Hepatocyte (in vitro differentiated cells): ENCODE data around the gene PMIS2.

Experiments used
- EZH2 ChIP-seq: fragments of 200-600 bp; sonication (generic); IDR thresholded peaks from 2 replicates; pipeline ENCODE4 v1.6.1; 2016; ENCODE audit warnings: antibody characterized with exemption, mild to moderate bottlenecking, borderline replicate concordance
- TF ChIP-seq, protein P1 (sequence below): fragments of 200-600 bp; sonication (generic); IDR thresholded peaks from 2 replicates; pipeline ENCODE4 v1.5.1; 2016; ENCODE audit warnings: antibody characterized with exemption, mild to moderate bottlenecking; ENCODE audit not compliant: poor library complexity

DNA sequence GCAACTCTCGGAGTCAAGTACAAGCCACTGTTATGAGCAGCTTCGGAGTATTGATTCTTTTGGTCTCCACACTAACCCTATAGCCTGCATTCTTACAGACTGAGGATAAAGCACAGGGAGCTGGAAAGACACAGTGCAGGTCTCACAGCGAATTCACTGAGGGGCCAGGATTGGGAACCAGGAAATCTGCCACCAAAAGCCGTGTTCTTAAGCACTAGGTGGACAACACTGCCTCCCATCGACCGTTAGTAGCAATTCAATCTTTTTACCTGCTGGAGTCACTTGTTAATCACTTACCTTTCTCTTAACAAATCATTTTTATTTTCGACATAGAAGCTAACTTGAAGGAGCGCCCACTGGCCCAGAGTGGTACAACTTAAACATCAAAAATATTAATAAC, 6.3 kb downstream of the PMIS2 start:
- TF ChIP-seq EZH2: no peak
- TF ChIP-seq, protein P1, sequence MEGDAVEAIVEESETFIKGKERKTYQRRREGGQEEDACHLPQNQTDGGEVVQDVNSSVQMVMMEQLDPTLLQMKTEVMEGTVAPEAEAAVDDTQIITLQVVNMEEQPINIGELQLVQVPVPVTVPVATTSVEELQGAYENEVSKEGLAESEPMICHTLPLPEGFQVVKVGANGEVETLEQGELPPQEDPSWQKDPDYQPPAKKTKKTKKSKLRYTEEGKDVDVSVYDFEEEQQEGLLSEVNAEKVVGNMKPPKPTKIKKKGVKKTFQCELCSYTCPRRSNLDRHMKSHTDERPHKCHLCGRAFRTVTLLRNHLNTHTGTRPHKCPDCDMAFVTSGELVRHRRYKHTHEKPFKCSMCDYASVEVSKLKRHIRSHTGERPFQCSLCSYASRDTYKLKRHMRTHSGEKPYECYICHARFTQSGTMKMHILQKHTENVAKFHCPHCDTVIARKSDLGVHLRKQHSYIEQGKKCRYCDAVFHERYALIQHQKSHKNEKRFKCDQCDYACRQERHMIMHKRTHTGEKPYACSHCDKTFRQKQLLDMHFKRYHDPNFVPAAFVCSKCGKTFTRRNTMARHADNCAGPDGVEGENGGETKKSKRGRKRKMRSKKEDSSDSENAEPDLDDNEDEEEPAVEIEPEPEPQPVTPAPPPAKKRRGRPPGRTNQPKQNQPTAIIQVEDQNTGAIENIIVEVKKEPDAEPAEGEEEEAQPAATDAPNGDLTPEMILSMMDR: peak; percentile 67
